Panc1 (cell line): Measurements from ENCODE around the gene ATP2B2. TPM values are rescaled to one million over a fixed set of nuclear protein-coding genes. Genes with fewer than 3 reads are reported as not detected.

Experiments
- ATAC-seq: fragments of 200-7000 bp; cut with Tn5 transposase; 2 replicates; pipeline ENCODE4 v1.9.1; 2020; ENCODE audit warnings: mild to moderate bottlenecking, moderate library complexity
- BruUV-seq: library from RNA; stranded (reverse); fragments of 400-500 nt; replicated peaks from 2 replicates; lab custom pipeline; 2021; lab: Mats Ljungman, UMichigan
- CTCF ChIA-PET: fragments of 300-600 bp; sonication (Branson Sonifier 250); formaldehyde crosslinking; loops from one replicate; lab custom pipeline; 2022; ENCODE audit warnings: antibody characterized with exemption; lab: Charles Lee
- POLR2A ChIA-PET: fragments of 300-600 bp; sonication (Branson Sonifier 250); formaldehyde crosslinking; loops from one replicate; lab custom pipeline; 2022; ENCODE audit warnings: antibody characterized with exemption; lab: Charles Lee
- DNase-seq: peaks from one replicate; pipeline ENCODE4 v3.0.0-alpha.2; 2010; ENCODE audit warnings: low read depth, low spot score
- H3K27ac ChIP-seq: 2 replicates; pipeline ENCODE4 v1.5.1; 2011; ENCODE audit warnings: mild to moderate bottlenecking, low read length, inconsistent platforms
- H3K27me3 ChIP-seq: fragments of 200-500 bp; sonication (Bioruptor generic); 2 replicates; pipeline ENCODE4 v1.6.0; 2014; ENCODE audit warnings: low read length, inconsistent platforms; ENCODE audit not compliant: control insufficient read depth, insufficient read depth
- H3K36me3 ChIP-seq: fragments of 200-500 bp; sonication (Bioruptor generic); 2 replicates; pipeline ENCODE4 v1.5.1; 2014; ENCODE audit warnings: inconsistent platforms, mild to moderate bottlenecking, low read length, moderate library complexity; ENCODE audit not compliant: control insufficient read depth, insufficient read depth
- H3K4me1 ChIP-seq: 2 replicates; pipeline ENCODE4 v1.5.1; 2011; ENCODE audit warnings: inconsistent platforms, mild to moderate bottlenecking, low read length, moderate library complexity; ENCODE audit not compliant: control insufficient read depth, insufficient read depth
- H3K4me3 ChIP-seq, 2 experiments: 2 replicates each; pipeline ENCODE4 v1.5.1; 2011 to 2012; ENCODE audit warnings: low read depth in 2 of 2, low read length in 2 of 2, mild to moderate bottlenecking in 2 of 2, inconsistent platforms in 1 of 2, moderate library complexity in 1 of 2
- H3K9me3 ChIP-seq: fragments of 200-500 bp; sonication (Bioruptor generic); 2 replicates; pipeline ENCODE4 v1.5.1; 2014; ENCODE audit warnings: low read depth, mild to moderate bottlenecking, inconsistent platforms, low read length, moderate library complexity; ENCODE audit not compliant: control insufficient read depth, insufficient read depth
- CTCF ChIP-seq: fragments of 450-650 bp; IDR thresholded peaks from 2 replicates; pipeline ENCODE4 v1.5.1; 2017; ENCODE audit warnings: mild to moderate bottlenecking
- POLR2AphosphoS5 ChIP-seq: IDR thresholded peaks from 2 replicates; pipeline ENCODE4 v1.6.1; 2012; ENCODE audit warnings: mild to moderate bottlenecking, low read depth, low read length, moderate library complexity
- REST ChIP-seq, 2 experiments: IDR thresholded peaks; 2 replicates each; pipeline ENCODE4 v1.6.1; 2011 to 2012; ENCODE audit warnings: low read depth in 2 of 2, control low read depth in 1 of 2, low read length in 1 of 2, mild to moderate bottlenecking in 1 of 2, moderate library complexity in 1 of 2; ENCODE audit not compliant: insufficient read depth in 1 of 2
- SIN3A ChIP-seq: IDR thresholded peaks from 2 replicates; pipeline ENCODE4 v1.6.1; 2012; ENCODE audit warnings: low read depth, mild to moderate bottlenecking, low read length, moderate library complexity, borderline replicate concordance; ENCODE audit not compliant: insufficient read depth
- TCF7L2 ChIP-seq: IDR thresholded peaks from 2 replicates; pipeline ENCODE4 v1.6.1; 2011; ENCODE audit warnings: mild to moderate bottlenecking, low read depth, low read length, inconsistent platforms
- in situ Hi-C: cut with HindIII; loops from 2 replicates; pipeline ENCODE4 v1.10.0; 2016; ENCODE audit warnings: low sequenced_read_pairs, low pct_unique_long_range_greater_than_20kb
- intact Hi-C: fragments of 100-400 bp; cut with micrococcal nuclease; formaldehyde crosslinking; loops from one replicate; pipeline ENCODE4 v1.10.0; 2022; ENCODE audit not compliant: unreplicated experiment
- total RNA-seq: library from RNA; stranded (reverse); gene quantifications from one replicate; pipeline ENCODE4 v1.2.1, GENCODE V29; 2021; ENCODE audit not compliant: unreplicated experiment

ATP2B2 gene
- total RNA-seq, 1 experiment from 2014 or later: not detected

- DNase-seq (no peak), ATAC-seq (no peak)
- H3K4me3 ChIP-seq: no peak overlapping the region
- no peaks in the 10 kb centered on the region for H3K9me3 ChIP-seq
- BruUV-seq: no TSS peak
- H3K27me3 ChIP-seq: no peaks in the 10 kb centered on the region
- H3K4me1 ChIP-seq: no peaks in the 10 kb centered on the region; the same call in 1 of the 2 replicates
- CTCF ChIA-PET: no interaction called here
- H3K27ac ChIP-seq: no peak overlapping the region
- in situ Hi-C loops: no loop called here
- intact Hi-C loops: no loop called here
- TF ChIP-seq SIN3A (no peak), CTCF (no peak), REST (IDR thresholded peaks at IDR 0.05; ENCODE audit: insufficient read depth in 1 of 2, low read depth in 2 of 2, low read length in 1 of 2) (no peak), POLR2AphosphoS5 (no peak), TCF7L2 (no peak)
- no peaks in the 10 kb centered on the region for H3K36me3 ChIP-seq
- POLR2A ChIA-PET: no interaction called here
Observed at GRCh38 chr3:10350324-10350985, 154.9 kb downstream of the ATP2B2 start.

GRCh38 chr3:10349801-10350200 lies 155.6 kb downstream of the ATP2B2 start:
- POLR2A ChIA-PET: no interaction called here
- CTCF ChIA-PET: no interaction called here
- Histone ChIP-seq H3K36me3 (no peaks in the 10 kb centered on the region), H3K27ac (no peak overlapping the region), H3K9me3 (no peaks in the 10 kb centered on the region), H3K4me1 (no peaks in the 10 kb centered on the region; the same call in 1 of the 2 replicates), H3K27me3 (no peaks in the 10 kb centered on the region), H3K4me3 (no peak overlapping the region)
- TF ChIP-seq CTCF: no peak
- TF ChIP-seq REST (IDR thresholded peaks at IDR 0.05; ENCODE audit: insufficient read depth in 1 of 2, low read depth in 2 of 2, low read length in 1 of 2): no peak
- no peak for TF ChIP-seq POLR2AphosphoS5
- TF ChIP-seq TCF7L2: no peak
- TF ChIP-seq SIN3A: no peak
- in situ Hi-C loops: no loop called here
- DNase-seq (no peak), ATAC-seq (no peak)
- BruUV-seq: no TSS peak
- intact Hi-C loops: loop anchor here (5.0 kb wide), 1 partner anchor 388 kb away; no protein-coding TSS in a partner anchor
